GM19372 (cell line): ENCODE data around the gene DIPK1A.
"Not testable (repeated sequence)": the region's sequence is repeated elsewhere in the genome, so short reads cannot be mapped to it uniquely, and the experiment has no call there.

Experiments
- ATAC-seq: cut with Tn5 transposase; IDR thresholded peaks from one replicate; pipeline ENCODE4 v1.9.1; 2021; ENCODE audit warnings: mild to moderate bottlenecking, low read depth, moderate library complexity; ENCODE audit not compliant: unreplicated experiment

DIPK1A gene

DNA sequence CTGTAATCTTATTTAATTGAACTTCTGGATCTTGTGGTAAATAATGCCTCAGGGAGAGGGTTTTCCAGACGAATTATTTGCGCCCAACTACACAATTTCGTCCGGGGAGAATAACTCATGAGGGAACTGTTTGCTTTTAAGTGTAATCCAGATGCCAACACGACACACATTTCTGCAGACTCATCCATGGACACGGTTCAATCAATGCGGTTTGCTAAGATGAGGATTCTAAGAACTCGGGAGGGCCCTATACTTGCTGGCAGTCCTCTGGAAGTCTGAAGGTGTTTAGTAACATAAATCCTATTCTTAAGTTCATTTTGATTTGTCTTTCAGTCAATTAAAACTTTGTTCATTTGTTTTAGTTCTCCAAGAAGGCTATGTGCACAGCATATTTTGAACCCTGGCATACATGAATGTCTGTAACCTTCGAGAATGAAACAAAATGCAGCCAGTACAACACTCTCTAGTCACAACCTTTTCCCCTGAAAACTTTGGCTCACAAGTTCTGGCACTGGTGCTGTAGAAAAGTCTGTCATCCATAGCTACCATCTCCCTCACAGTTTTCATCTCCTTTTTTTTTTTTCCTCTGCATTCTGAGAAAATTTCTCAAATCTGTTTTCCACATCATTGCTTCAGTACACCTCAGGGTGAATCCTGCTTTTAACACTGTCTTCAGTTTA lies 38.8 kb downstream of the DIPK1A start:
- no peak for ATAC-seq

GRCh38 chr1:92921031-92922023 lies 39.9 kb downstream of the DIPK1A start:
- no peak for ATAC-seq

- no peak for ATAC-seq
These were observed 44.4 kb downstream of the DIPK1A start for GRCh38 chr1:92916899-92917298.

DNA sequence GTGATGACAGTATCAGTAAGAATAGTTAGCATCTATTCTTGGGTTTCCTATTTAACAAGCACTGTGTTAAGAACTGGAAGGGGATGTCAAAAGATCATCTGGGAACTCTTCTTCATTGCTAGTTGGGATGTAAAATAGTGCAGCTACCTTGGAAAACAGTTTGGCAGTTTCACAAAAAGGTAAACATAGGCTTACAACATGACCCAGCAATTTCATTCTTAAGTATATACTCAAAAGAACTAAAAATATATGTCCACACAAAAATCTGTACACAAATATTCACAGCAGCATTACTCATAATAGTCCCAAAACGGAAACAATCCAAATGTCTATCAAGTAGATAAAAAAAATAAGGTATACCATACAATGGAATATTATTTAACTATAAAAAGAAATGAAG lies 45.7 kb downstream of the DIPK1A start:
- no peak for ATAC-seq

DNA sequence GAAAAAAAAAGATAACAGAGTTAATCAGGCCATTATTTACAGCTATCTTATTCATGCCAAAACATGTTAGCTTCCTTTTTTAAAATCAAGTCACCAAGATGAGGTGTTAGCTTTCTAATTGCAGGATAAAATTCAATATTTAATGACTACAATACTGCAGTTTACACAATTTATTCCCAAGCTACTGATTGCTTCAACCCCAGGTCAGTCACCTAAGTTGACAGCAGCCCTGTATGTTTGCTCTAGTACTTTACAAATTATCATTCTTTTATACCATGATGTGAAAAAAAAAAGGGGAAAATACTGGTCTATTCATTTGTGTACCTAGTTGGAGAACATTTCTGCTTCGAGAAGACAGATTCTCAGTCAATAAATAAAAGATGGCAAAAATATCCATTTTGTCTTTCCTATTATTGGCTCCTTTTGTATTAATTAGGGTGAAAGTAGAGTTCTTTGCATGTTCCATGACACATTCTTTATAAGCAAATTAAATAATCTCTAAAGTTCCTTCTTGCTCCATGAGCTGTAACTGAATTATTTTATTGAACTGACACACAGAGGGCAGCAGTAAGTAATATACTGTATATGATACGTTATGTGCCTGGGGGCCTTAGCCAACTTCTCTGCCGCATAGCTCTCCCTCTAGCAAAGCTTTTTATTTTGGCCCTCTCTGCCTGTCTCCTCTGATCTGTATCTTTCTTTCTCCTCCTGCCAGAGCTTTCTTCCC lies 48.0 kb downstream of the DIPK1A start:
- no peak for ATAC-seq

DNA sequence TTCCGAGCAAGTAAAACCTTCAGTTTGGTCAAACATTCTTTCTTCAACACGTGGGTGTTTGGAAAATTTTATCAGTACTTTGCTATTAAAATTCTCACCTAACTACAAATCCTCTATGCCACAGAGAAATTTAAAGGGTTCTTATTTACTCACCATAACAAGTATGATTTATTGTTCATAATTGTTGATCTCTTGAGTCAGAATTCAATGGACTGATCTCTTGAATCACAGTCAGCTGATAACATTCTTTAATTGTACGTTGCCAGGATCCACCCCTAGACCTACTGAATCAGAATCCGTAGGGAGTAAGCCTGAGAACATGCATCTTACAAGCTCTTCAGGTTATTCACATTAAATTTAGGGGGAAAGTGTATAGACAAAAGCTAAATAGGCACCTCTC lies 51.2 kb downstream of the DIPK1A start:
- ATAC-seq, result no peak

DNA sequence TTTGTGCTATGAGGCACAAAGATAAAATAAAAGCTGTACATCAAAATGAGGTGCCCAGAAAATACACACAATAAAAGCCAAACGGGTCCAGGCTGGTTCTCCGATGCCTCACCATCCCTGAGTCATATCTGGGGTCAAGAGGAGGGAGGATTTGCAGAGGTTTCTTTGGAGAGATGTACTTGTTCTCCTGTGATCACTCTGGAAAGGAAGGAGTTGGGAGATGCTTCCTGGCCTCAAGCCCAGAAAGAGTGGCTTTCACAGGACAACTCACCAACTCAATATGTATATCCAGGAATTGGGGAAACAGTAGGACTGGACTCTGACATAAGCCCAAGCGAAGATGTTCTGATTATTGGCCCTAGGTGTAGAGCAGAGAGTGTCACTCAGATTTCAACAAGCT lies 51.9 kb downstream of the DIPK1A start:
- ATAC-seq, result no peak

GRCh38 chr1:92907949-92908684 lies 53.1 kb downstream of the DIPK1A start:
- no peak for ATAC-seq

- ATAC-seq, result no peak
These were observed 57.5 kb downstream of the DIPK1A start for GRCh38 chr1:92903765-92904164.

DNA sequence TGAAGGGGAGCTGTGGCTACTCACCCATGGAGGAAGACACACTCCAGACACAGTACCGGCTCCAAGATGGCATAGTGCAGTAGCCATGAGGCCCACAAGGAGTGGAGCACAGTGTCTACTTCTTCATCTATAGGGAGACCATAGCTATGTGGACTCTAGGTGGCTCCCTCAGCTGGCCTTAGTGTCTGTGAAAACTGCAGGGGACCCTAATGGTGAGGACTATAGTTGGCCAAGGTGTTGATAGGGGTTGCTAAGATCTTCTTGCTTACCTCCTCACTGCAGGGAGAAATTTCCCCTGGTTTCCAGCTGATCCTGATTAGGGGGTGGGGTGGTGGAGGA lies 58.9 kb downstream of the DIPK1A start:
- no peak for ATAC-seq

DNA sequence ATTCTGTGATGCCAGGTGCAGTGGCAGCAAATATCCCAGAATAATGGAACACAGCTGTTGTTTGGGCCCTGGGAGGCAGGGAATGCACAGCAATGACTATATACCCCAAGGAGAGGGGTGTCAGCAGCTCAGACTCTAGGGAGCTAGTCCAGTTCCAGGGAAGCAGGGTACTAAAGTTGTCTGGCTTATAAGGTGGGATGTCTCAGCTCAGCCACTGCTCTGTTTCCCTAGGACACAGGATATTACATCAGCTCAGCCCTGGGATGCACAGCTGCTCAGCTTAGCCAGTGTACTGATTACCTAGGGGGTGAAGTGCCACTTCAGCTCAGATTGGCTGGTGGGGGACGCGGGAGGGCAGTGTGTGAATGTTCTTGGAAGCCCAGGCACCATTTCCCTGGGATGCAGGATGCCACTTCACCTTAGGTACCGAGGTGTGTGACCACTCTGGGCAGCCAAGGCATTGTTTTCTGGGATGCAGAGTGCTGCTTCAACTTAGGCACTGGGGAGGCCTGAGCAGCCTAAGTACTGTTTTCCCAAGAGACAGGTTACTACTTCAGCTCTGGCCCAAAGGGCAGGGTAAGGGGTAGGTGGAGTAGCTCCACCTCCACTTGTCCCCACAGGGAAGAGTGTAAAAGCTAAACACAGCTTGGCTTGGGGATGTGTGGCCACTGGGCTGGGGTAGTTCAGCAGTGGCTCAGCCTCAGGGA lies 59.4 kb downstream of the DIPK1A start:
- no peak for ATAC-seq

GRCh38 chr1:92901126-92901525 lies 60.1 kb downstream of the DIPK1A start:
- no peak for ATAC-seq

DNA sequence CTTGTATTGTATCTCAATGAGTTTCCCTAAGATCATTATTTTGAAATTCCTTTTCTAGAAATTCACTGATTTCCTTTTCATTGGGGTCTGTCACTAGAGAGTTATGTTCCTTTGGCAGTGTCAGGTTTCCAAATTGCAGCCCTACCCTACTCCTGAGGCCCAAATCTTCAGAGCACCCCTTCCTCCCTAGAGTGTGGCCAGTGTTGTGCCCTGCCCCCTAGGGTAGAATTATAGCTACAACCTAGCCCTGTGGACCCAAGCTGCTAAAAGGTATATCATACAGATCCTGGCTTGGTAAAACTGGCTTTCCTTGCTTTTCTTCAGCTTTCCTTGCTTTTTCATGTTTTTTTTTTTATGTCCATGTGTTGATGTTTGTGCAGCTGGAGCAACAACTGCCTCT lies 60.7 kb downstream of the DIPK1A start:
- ATAC-seq, result no peak

- no peak for ATAC-seq
These were observed 61.5 kb downstream of the DIPK1A start for GRCh38 chr1:92899780-92900179.

DNA sequence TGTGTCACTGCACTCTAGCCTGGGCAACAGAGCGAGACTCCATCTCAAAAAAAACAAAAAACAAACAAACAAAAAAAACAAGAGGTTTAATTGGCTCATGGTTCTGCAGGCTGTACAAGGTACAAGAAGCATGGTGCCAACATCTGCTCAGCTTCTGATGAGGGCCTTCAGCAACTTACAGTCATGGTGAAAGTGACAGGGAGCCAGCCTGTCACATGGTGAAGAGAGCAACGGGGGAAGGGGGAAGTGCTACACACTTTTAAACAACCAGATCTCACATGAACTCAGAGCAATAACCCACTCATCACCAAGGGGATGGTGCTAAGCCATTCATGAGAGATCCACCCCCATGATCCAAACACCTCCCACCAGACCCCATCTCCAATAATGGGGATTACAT lies 63.2 kb downstream of the DIPK1A start:
- not testable (repeated sequence) for ATAC-seq

GRCh38 chr1:92887465-92887864 lies 73.8 kb downstream of the DIPK1A start:
- ATAC-seq, result no peak

GRCh38 chr1:92886886-92887419 lies 74.3 kb downstream of the DIPK1A start:
- no peak for ATAC-seq

- ATAC-seq, result no peak
These were observed 77.1 kb downstream of the DIPK1A start for GRCh38 chr1:92884195-92884594.

GRCh38 chr1:92883297-92883696 lies 78.0 kb downstream of the DIPK1A start:
- no peak for ATAC-seq

- ATAC-seq, result no peak
These were observed 78.4 kb downstream of the DIPK1A start for GRCh38 chr1:92882819-92883218.
